ENCODE results near the gene PAN3. TPM values are rescaled to one million over a fixed set of nuclear protein-coding genes. Genes with fewer than 3 reads are reported as not detected.
A peak's percentile ranks its signal among the peaks of the same experiment; 100 is the strongest.

Gene PAN3
- total RNA-seq, 1 experiment from 2014 or later = 37.5 TPM

- peaks cover 12% of the 10 kb centered on the region for H3K36me3 Mint-ChIP-seq (ENCODE audit: insufficient read depth, unreplicated experiment)
- no TSS peak for BruUV-seq (replicated peaks)
- H3K4me1 Mint-ChIP-seq (ENCODE audit: low read depth, unreplicated experiment) = peaks cover 24% of the 10 kb centered on the region
These were observed 6.7 kb downstream of the PAN3 start for GRCh38 chr13:28145049-28145448.

GRCh38 chr13:28147495-28147894 is 9.2 kb downstream of the PAN3 start:
- Histone ChIP-seq H3K4me1 (no peaks in the 10 kb centered on the region), H3K9me3 (no peaks in the 10 kb centered on the region), H3K4me3 (ENCODE audit: low read depth, low read length) (no peak overlapping the region), H3K36me3 (ENCODE audit: control insufficient read depth, insufficient read depth, low read length) (no peaks in the 10 kb centered on the region; the same call in 1 of the 2 replicates), H3K27me3 (replicated peaks; ENCODE audit: control insufficient read depth, insufficient read depth, low read length) (no peaks in the 10 kb centered on the region)
- Mint-ChIP-seq H3K27ac (ENCODE audit: unreplicated experiment) (no peak overlapping the region), H3K4me1 (ENCODE audit: low read depth, unreplicated experiment) (peaks cover 9% of the 10 kb centered on the region), H3K27me3 (ENCODE audit: insufficient read depth, unreplicated experiment) (no peaks in the 10 kb centered on the region), H3K4me3 (ENCODE audit: unreplicated experiment) (no peak overlapping the region), H3K36me3 (ENCODE audit: insufficient read depth, unreplicated experiment) (peaks cover 5% of the 10 kb centered on the region), H3K9me3 (ENCODE audit: unreplicated experiment) (no peaks in the 10 kb centered on the region)
- ChIA-PET CTCF (no interaction called here), POLR2A (interaction anchor here (0.5 kb wide), 1 partner anchor 10 kb away, joined by 3 read pairs; no protein-coding TSS in a partner anchor)
- TF ChIP-seq, protein P1, sequence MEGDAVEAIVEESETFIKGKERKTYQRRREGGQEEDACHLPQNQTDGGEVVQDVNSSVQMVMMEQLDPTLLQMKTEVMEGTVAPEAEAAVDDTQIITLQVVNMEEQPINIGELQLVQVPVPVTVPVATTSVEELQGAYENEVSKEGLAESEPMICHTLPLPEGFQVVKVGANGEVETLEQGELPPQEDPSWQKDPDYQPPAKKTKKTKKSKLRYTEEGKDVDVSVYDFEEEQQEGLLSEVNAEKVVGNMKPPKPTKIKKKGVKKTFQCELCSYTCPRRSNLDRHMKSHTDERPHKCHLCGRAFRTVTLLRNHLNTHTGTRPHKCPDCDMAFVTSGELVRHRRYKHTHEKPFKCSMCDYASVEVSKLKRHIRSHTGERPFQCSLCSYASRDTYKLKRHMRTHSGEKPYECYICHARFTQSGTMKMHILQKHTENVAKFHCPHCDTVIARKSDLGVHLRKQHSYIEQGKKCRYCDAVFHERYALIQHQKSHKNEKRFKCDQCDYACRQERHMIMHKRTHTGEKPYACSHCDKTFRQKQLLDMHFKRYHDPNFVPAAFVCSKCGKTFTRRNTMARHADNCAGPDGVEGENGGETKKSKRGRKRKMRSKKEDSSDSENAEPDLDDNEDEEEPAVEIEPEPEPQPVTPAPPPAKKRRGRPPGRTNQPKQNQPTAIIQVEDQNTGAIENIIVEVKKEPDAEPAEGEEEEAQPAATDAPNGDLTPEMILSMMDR (IDR thresholded peaks at IDR 0.05; ENCODE audit: insufficient read depth in 1 of 2, low read depth in 1 of 2, low read length in 1 of 2, severe bottlenecking in 1 of 2, unreplicated experiment in 1 of 2) = no peak
- intact Hi-C loops (cut with micrococcal nuclease; ENCODE audit: unreplicated experiment) = no loop called here
- no TSS peak for BruUV-seq (replicated peaks)
- no peak for DNase-seq

More at GRCh38 chr13:28145049-28145448, 6.7 kb downstream of the PAN3 start:
- H3K27me3 Mint-ChIP-seq (ENCODE audit: insufficient read depth, unreplicated experiment) = no peaks in the 10 kb centered on the region
- TF ChIP-seq, protein P1 (IDR thresholded peaks at IDR 0.05; ENCODE audit: insufficient read depth in 1 of 2, low read depth in 1 of 2, low read length in 1 of 2, severe bottlenecking in 1 of 2, unreplicated experiment in 1 of 2) = no peak
- H3K9me3 ChIP-seq = no peaks in the 10 kb centered on the region
- no peak overlapping the region for H3K4me3 ChIP-seq (ENCODE audit: low read depth, low read length)
- intact Hi-C loops (cut with micrococcal nuclease; ENCODE audit: unreplicated experiment) = no loop called here
- H3K27me3 ChIP-seq (replicated peaks; ENCODE audit: control insufficient read depth, insufficient read depth, low read length) = no peaks in the 10 kb centered on the region
- peak overlapping the region; percentile 50 for H3K27ac Mint-ChIP-seq (ENCODE audit: unreplicated experiment)
- POLR2A ChIA-PET = no interaction called here
- H3K9me3 Mint-ChIP-seq (ENCODE audit: unreplicated experiment) = no peaks in the 10 kb centered on the region
- no peak overlapping the region for H3K4me3 Mint-ChIP-seq (ENCODE audit: unreplicated experiment)
- CTCF ChIA-PET = no interaction called here
- DNase-seq = no peak
- no peaks in the 10 kb centered on the region for H3K4me1 ChIP-seq
- no peaks in the 10 kb centered on the region; the same call in 1 of the 2 replicates for H3K36me3 ChIP-seq (ENCODE audit: control insufficient read depth, insufficient read depth, low read length)

GRCh38 chr13:28159057-28159456 is 20.7 kb downstream of the PAN3 start:
- Mint-ChIP-seq H3K4me3 (ENCODE audit: unreplicated experiment) (no peak overlapping the region), H3K27ac (ENCODE audit: unreplicated experiment) (no peak overlapping the region), H3K36me3 (ENCODE audit: insufficient read depth, unreplicated experiment) (peaks cover 5% of the 10 kb centered on the region), H3K27me3 (ENCODE audit: insufficient read depth, unreplicated experiment) (no peaks in the 10 kb centered on the region), H3K9me3 (ENCODE audit: unreplicated experiment) (peaks cover 13% of the 10 kb centered on the region), H3K4me1 (ENCODE audit: low read depth, unreplicated experiment) (peaks cover 16% of the 10 kb centered on the region)
- H3K4me3 ChIP-seq (ENCODE audit: low read depth, low read length) = no peak overlapping the region
- TF ChIP-seq, protein P1 (IDR thresholded peaks at IDR 0.05; ENCODE audit: insufficient read depth in 1 of 2, low read depth in 1 of 2, low read length in 1 of 2, severe bottlenecking in 1 of 2, unreplicated experiment in 1 of 2) = no peak
- no TSS peak for BruUV-seq (replicated peaks)
- ChIA-PET POLR2A (no interaction called here), CTCF (no interaction called here)
- no peaks in the 10 kb centered on the region; the same call in 1 of the 2 replicates for H3K36me3 ChIP-seq (ENCODE audit: control insufficient read depth, insufficient read depth, low read length)
- no peaks in the 10 kb centered on the region for H3K27me3 ChIP-seq (replicated peaks; ENCODE audit: control insufficient read depth, insufficient read depth, low read length)
- no peak for DNase-seq
- intact Hi-C loops (cut with micrococcal nuclease; ENCODE audit: unreplicated experiment) = no loop called here
- H3K9me3 ChIP-seq = 0 out of 2 replicates have a peak, but pooled peaks cover 5% of the 10 kb centered on the region
- H3K4me1 ChIP-seq = peaks cover 29% of the 10 kb centered on the region
